OCI-LY7 (cell line): ENCODE results near the gene RSPH1. TPM values are rescaled to one million over a fixed set of nuclear protein-coding genes. Genes with fewer than 3 reads are reported as not detected.

Experiments
- BruUV-seq: library from RNA; stranded (reverse); fragments of 400-500 nt; replicated peaks from 2 replicates; lab custom pipeline; 2021; lab: Mats Ljungman, UMichigan
- CTCF ChIA-PET: fragments of 300-600 bp; sonication (Branson Sonifier 250); formaldehyde crosslinking; loops from one replicate; lab custom pipeline; 2022; ENCODE audit warnings: antibody characterized with exemption; ENCODE audit not compliant: unreplicated experiment; lab: Charles Lee
- POLR2A ChIA-PET: fragments of 300-600 bp; sonication (Branson Sonifier 250); formaldehyde crosslinking; loops from one replicate; lab custom pipeline; 2022; ENCODE audit warnings: antibody characterized with exemption; lab: Charles Lee
- DNase-seq: peaks from one replicate; pipeline ENCODE4 v3.0.0-alpha.2; 2015; ENCODE audit warnings: low spot score
- H2AFZ ChIP-seq: fragments of 200-600 bp; sonication (generic), shearing (Covaris generic); 2 replicates; pipeline ENCODE4 v1.6.1; 2014; ENCODE audit warnings: mild to moderate bottlenecking, antibody characterized with exemption, low read length, moderate library complexity
- H3K27ac ChIP-seq: fragments of 200-600 bp; sonication (generic); 2 replicates; pipeline ENCODE4 v1.5.1; 2014; ENCODE audit warnings: mixed run types, low read depth, mild to moderate bottlenecking, moderate library complexity, low read length, inconsistent platforms; ENCODE audit not compliant: poor library complexity, severe bottlenecking
- H3K36me3 ChIP-seq: fragments of 200-600 bp; sonication (generic); 2 replicates; pipeline ENCODE4 v1.6.1; 2014; ENCODE audit warnings: mild to moderate bottlenecking, antibody characterized with exemption, low read length, moderate library complexity, mixed read lengths; ENCODE audit not compliant: insufficient read depth
- H3K4me1 ChIP-seq: fragments of 200-600 bp; sonication (generic); 2 replicates; pipeline ENCODE4 v1.5.1; 2014; ENCODE audit warnings: mild to moderate bottlenecking, low read length; ENCODE audit not compliant: insufficient read depth, poor library complexity, severe bottlenecking
- H3K4me2 ChIP-seq: fragments of 200-600 bp; sonication (generic); 2 replicates; pipeline ENCODE4 v1.6.1; 2014; ENCODE audit warnings: mild to moderate bottlenecking, low read length
- H3K4me3 ChIP-seq: fragments of 200-600 bp; sonication (generic); 2 replicates; pipeline ENCODE4 v1.5.1; 2014; ENCODE audit warnings: mild to moderate bottlenecking, low read depth, low read length; ENCODE audit not compliant: poor library complexity, severe bottlenecking
- H3K79me2 ChIP-seq: fragments of 200-600 bp; sonication (generic); 2 replicates; pipeline ENCODE4 v1.6.1; 2016; ENCODE audit warnings: low read depth, mild to moderate bottlenecking, low read length, moderate library complexity, mixed read lengths; ENCODE audit not compliant: insufficient read depth
- H3K9me2 ChIP-seq: fragments of 200-600 bp; sonication (generic); 2 replicates; pipeline ENCODE4 v1.6.1; 2016; ENCODE audit warnings: mild to moderate bottlenecking, low read length, mixed read lengths; ENCODE audit not compliant: insufficient read depth
- H3K9me3 ChIP-seq: fragments of 200-600 bp; sonication (generic); 2 replicates; pipeline ENCODE4 v1.6.1; 2014; ENCODE audit warnings: mild to moderate bottlenecking, mixed run types, low read length, mixed read lengths
- H4K20me1 ChIP-seq: fragments of 200-600 bp; sonication (generic); 2 replicates; pipeline ENCODE4 v1.6.1; 2014; ENCODE audit warnings: mild to moderate bottlenecking, antibody characterized with exemption, low read length, moderate library complexity, mixed read lengths; ENCODE audit not compliant: insufficient read depth
- EZH2phosphoT487 ChIP-seq: fragments of 200-600 bp; sonication (generic); IDR thresholded peaks from 2 replicates; pipeline ENCODE4 v1.6.1; 2018; ENCODE audit warnings: low read depth, borderline replicate concordance, mild to moderate bottlenecking, mixed run types, antibody characterized with exemption, low read length, moderate library complexity, mixed read lengths
- intact Hi-C: fragments of 100-400 bp; cut with micrococcal nuclease; formaldehyde crosslinking; loops from one replicate; pipeline ENCODE4 v1.10.0; 2022; ENCODE audit not compliant: unreplicated experiment
- total RNA-seq, 2 experiments: library from RNA; depleted of rRNA in 1 of 2; stranded (reverse); fragments of >200 nt in 1 of 2; shearing (Covaris generic) in 1 of 2; gene quantifications; 2 replicates each; pipeline ENCODE4 v1.2.3, GENCODE V29; 2014 to 2022
- TF ChIP-seq, protein P1 (sequence below): fragments of 200-600 bp; sonication (generic); conservative IDR thresholded peaks from 2 replicates; pipeline ENCODE4 v1.5.1; 2014; ENCODE audit warnings: mild to moderate bottlenecking, antibody characterized with exemption, low read length, moderate library complexity, mixed read lengths

The RSPH1 gene
- total RNA-seq, 2 experiments from 2014 or later = 1.9 to 2.5 TPM

DNA sequence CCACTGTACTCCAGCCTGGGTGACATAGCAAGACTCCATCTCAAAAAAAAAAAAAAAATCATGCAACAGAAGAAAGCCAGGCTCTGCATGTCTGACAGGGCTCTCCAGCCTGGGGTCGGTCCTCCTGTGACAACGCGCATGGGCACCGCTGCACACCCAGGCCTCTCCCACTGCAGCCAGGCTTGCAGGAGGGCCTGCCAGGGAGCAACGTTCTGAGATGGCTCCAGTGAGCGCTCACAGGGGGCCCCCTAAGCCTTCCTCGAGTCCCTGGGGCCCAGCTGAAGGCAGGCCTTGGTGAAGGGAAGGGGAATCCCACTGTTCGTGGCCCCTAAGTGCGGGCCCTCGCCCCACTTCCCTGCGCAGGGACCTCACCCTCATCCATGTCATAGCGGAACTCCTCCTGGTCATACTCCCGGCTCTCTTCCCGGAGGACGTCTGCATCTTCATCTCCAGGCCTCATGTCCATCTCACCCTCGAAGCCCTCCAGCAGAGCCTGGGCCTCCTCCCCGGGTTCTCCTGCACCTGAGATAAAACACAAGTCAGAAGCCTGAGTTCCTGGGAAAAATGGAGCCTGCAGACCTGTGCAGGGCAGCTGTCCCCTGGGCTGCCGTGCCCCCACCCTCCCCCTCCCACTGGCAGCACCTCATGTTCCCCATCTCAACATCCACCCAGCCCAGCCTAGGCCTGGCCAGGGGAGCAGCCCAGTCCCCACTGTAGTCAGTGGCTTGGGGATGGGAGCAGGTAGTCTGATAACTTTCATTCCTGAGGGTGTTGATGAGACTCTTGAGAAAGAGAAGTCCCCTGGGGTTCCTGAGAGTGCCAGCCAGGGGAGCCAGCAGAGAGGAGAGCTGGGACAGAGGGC is 20.3 kb downstream of the RSPH1 start:
- no peak for TF ChIP-seq EZH2phosphoT487
- TF ChIP-seq, protein P1, sequence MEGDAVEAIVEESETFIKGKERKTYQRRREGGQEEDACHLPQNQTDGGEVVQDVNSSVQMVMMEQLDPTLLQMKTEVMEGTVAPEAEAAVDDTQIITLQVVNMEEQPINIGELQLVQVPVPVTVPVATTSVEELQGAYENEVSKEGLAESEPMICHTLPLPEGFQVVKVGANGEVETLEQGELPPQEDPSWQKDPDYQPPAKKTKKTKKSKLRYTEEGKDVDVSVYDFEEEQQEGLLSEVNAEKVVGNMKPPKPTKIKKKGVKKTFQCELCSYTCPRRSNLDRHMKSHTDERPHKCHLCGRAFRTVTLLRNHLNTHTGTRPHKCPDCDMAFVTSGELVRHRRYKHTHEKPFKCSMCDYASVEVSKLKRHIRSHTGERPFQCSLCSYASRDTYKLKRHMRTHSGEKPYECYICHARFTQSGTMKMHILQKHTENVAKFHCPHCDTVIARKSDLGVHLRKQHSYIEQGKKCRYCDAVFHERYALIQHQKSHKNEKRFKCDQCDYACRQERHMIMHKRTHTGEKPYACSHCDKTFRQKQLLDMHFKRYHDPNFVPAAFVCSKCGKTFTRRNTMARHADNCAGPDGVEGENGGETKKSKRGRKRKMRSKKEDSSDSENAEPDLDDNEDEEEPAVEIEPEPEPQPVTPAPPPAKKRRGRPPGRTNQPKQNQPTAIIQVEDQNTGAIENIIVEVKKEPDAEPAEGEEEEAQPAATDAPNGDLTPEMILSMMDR = no peak
- Histone ChIP-seq H3K9me3 (no peaks in the 10 kb centered on the region), H2AFZ (no peak overlapping the region), H4K20me1 (no peaks in the 10 kb centered on the region), H3K4me1 (peaks cover 20% of the 10 kb centered on the region), H3K4me2 (no peak overlapping the region), H3K9me2 (no peaks in the 10 kb centered on the region), H3K79me2 (no peaks in the 10 kb centered on the region), H3K27ac (no peak overlapping the region), H3K36me3 (no peaks in the 10 kb centered on the region), H3K4me3 (no peak overlapping the region)
- ChIA-PET CTCF (no interaction called here), POLR2A (no interaction called here)
- DNase-seq = no peak
- intact Hi-C loops = no loop called here
- BruUV-seq = no TSS peak

DNA sequence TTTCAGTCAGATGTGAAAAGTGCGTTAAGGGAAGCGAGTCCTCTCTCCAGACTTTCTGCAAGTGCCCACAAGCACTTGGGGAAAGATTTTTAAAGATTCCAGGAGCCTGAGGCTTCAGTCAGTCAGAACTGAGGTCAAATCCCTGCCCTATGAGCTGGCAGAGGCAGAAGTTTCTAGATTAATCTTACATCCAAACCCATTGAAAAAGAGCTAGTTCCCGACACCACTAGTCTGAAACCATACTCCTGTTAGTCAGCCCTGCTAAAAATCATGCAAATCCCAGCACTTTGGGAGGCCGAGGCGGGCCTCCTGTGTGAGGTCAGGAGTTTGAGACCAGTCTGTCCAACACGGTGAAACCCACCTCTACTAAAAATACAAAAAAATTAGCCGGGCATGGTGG is 21.0 kb downstream of the RSPH1 start:
- Histone ChIP-seq H3K36me3 (no peaks in the 10 kb centered on the region), H3K79me2 (no peaks in the 10 kb centered on the region), H2AFZ (no peak overlapping the region), H3K4me3 (no peak overlapping the region), H3K4me1 (peaks cover 21% of the 10 kb centered on the region), H3K27ac (no peak overlapping the region), H3K4me2 (no peak overlapping the region), H3K9me3 (no peaks in the 10 kb centered on the region), H3K9me2 (no peaks in the 10 kb centered on the region), H4K20me1 (no peaks in the 10 kb centered on the region)
- no TSS peak for BruUV-seq
- intact Hi-C loops = no loop called here
- POLR2A ChIA-PET = no interaction called here
- TF ChIP-seq, protein P1 = no peak
- no peak for TF ChIP-seq EZH2phosphoT487
- DNase-seq = no peak
- CTCF ChIA-PET = no interaction called here
